Activated B cell treated with CpG ODN at 0.5 μM for 24 hours (primary cell): ENCODE data around the gene SYCE3. TPM values are rescaled to one million over a fixed set of nuclear protein-coding genes. Genes with fewer than 3 reads are reported as not detected.
"Not testable (repeated sequence)": the region's sequence is repeated elsewhere in the genome, so short reads cannot be mapped to it uniquely, and the experiment has no call there.

Source experiments
- ATAC-seq: fragments of 200-7000 bp; cut with Tn5 transposase; one replicate; pipeline ENCODE4 v1.10.0; 2021; ENCODE audit warnings: low read depth, mild to moderate bottlenecking, moderate library complexity
- CTCF ChIA-PET: fragments of 350-600 bp; sonication (Branson Sonifier 250); formaldehyde crosslinking; loops from one replicate; lab custom pipeline; 2021; ENCODE audit warnings: antibody characterized with exemption; lab: Charles Lee
- POLR2A ChIA-PET: fragments of 350-600 bp; sonication (Branson Sonifier 250); formaldehyde crosslinking; loops from one replicate; lab custom pipeline; 2021; ENCODE audit warnings: antibody characterized with exemption; lab: Charles Lee
- DNase-seq: peaks from one replicate; pipeline ENCODE4 v3.0.0; 2022
- H3K27ac Mint-ChIP-seq: one replicate; pipeline ENCODE4 v1.8.0; 2020; ENCODE audit warnings: mixed read lengths
- H3K27me3 Mint-ChIP-seq: one replicate; pipeline ENCODE4 v1.8.0; 2021; ENCODE audit warnings: mixed read lengths
- H3K36me3 Mint-ChIP-seq: one replicate; pipeline ENCODE4 v1.8.0; 2021; ENCODE audit warnings: low read depth, mixed read lengths
- H3K4me1 Mint-ChIP-seq: one replicate; pipeline ENCODE4 v1.8.0; 2021; ENCODE audit warnings: mixed read lengths
- H3K4me3 Mint-ChIP-seq: one replicate; pipeline ENCODE4 v1.8.0; 2020; ENCODE audit warnings: mild to moderate bottlenecking, mixed read lengths
- H3K9me3 Mint-ChIP-seq: one replicate; pipeline ENCODE4 v1.8.0; 2020; ENCODE audit warnings: mixed read lengths
- intact Hi-C: fragments of 100-400 bp; cut with micrococcal nuclease; formaldehyde crosslinking; loops from one replicate; pipeline ENCODE4 v1.15.1; 2024
- total RNA-seq: library from RNA; stranded (reverse); gene quantifications from 2 replicates; pipeline ENCODE4 v1.2.3, GENCODE V29; 2022
- TF ChIP-seq, protein P1 (sequence below): fragments of 200-600 bp; IDR thresholded peaks from one replicate; pipeline ENCODE4 v1.8.0; 2022; ENCODE audit warnings: antibody characterized with exemption, mild to moderate bottlenecking

SYCE3 gene
- total RNA-seq, 1 donor from 2014 or later: not detected

DNA sequence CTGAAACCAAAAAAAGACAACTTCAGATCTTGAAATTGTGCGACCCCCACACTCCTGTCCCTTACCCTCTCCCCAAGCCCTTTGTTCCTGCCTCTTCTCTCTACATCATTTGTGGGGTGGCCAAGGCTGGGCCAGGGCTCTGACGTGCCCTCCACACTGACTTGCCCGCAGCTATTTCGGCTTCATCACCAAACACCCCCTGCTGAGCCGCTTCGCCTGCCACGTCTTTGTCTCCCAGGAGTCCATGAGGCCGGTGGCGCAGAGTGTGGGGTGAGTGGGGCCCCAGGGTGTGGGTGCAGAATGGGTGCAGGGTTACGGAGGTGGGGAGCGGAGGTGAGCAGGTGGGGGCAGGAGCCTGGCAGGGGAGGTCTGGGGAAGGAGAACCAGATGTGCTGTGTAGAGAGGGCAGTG is 47.3 kb upstream of the SYCE3 start:
- H3K4me3 Mint-ChIP-seq: no peak overlapping the region

DNA sequence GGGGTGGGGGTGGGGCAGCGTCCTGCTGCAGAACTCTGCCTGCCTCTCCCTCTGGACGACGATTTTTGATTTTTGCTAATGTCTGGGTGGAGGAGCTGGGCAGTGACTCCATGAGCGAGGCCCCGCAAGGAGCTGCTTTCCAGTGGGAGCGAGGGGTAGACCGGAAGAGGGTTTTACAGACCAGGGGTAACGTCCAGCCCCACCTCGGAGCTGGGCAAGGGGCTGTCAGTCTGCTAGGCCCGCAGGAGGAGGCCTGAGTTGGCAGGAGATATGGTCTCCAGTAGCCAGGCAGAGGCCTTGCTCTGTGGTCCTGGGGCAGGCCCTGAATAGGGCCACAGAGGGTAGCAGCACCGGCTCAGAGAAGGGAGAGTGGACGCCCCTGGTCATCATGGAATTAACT is 46.9 kb upstream of the SYCE3 start:
- ChIA-PET POLR2A (no interaction called here), CTCF (no interaction called here)
- DNase-seq (no peak), ATAC-seq (no peak)
- Mint-ChIP-seq H3K27ac (no peak overlapping the region), H3K4me1 (no peaks in the 10 kb centered on the region), H3K36me3 (no peaks in the 10 kb centered on the region), H3K4me3 (no peak overlapping the region), H3K27me3 (peaks cover 42% of the 10 kb centered on the region), H3K9me3 (no peaks in the 10 kb centered on the region)
- intact Hi-C loops: no loop called here
- TF ChIP-seq, protein P1, sequence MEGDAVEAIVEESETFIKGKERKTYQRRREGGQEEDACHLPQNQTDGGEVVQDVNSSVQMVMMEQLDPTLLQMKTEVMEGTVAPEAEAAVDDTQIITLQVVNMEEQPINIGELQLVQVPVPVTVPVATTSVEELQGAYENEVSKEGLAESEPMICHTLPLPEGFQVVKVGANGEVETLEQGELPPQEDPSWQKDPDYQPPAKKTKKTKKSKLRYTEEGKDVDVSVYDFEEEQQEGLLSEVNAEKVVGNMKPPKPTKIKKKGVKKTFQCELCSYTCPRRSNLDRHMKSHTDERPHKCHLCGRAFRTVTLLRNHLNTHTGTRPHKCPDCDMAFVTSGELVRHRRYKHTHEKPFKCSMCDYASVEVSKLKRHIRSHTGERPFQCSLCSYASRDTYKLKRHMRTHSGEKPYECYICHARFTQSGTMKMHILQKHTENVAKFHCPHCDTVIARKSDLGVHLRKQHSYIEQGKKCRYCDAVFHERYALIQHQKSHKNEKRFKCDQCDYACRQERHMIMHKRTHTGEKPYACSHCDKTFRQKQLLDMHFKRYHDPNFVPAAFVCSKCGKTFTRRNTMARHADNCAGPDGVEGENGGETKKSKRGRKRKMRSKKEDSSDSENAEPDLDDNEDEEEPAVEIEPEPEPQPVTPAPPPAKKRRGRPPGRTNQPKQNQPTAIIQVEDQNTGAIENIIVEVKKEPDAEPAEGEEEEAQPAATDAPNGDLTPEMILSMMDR: no peak

More for the DNA sequence above, 47.3 kb upstream of the SYCE3 start:
- intact Hi-C loops: no loop called here
- no peaks in the 10 kb centered on the region for H3K36me3 Mint-ChIP-seq
- no peak overlapping the region for H3K27ac Mint-ChIP-seq
- no peaks in the 10 kb centered on the region for H3K9me3 Mint-ChIP-seq
- ChIA-PET POLR2A (no interaction called here), CTCF (no interaction called here)
- TF ChIP-seq, protein P1: no peak
- H3K4me1 Mint-ChIP-seq: no peaks in the 10 kb centered on the region
- DNase-seq (no peak), ATAC-seq (no peak)
- H3K27me3 Mint-ChIP-seq: peaks cover 42% of the 10 kb centered on the region

DNA sequence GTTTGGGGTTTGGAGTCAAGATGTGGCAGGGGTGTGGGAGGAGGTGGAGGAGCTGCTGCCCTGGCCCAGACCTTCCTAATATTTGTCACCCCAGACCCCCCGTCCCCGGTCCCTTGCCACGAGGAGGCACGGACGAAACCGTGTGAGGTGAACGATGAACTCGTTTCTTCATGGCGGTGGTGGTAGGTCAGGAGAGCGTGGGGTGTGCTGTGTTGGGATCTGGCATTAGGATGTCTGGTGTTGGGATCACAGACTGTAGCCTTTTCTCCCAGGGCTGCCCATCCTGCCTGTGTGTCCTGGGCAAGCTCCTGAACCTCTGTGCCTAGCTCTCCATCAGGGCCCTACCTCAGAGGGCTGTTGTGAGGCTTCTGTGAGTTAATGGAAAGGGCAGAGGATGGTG is 46.3 kb upstream of the SYCE3 start:
- Mint-ChIP-seq H3K27ac (no peak overlapping the region), H3K27me3 (peaks cover 42% of the 10 kb centered on the region), H3K4me1 (no peaks in the 10 kb centered on the region), H3K4me3 (no peak overlapping the region), H3K9me3 (no peaks in the 10 kb centered on the region), H3K36me3 (no peaks in the 10 kb centered on the region)
- TF ChIP-seq, protein P1: no peak
- ChIA-PET POLR2A (no interaction called here), CTCF (no interaction called here)
- DNase-seq (no peak), ATAC-seq (no peak)
- intact Hi-C loops: no loop called here

DNA sequence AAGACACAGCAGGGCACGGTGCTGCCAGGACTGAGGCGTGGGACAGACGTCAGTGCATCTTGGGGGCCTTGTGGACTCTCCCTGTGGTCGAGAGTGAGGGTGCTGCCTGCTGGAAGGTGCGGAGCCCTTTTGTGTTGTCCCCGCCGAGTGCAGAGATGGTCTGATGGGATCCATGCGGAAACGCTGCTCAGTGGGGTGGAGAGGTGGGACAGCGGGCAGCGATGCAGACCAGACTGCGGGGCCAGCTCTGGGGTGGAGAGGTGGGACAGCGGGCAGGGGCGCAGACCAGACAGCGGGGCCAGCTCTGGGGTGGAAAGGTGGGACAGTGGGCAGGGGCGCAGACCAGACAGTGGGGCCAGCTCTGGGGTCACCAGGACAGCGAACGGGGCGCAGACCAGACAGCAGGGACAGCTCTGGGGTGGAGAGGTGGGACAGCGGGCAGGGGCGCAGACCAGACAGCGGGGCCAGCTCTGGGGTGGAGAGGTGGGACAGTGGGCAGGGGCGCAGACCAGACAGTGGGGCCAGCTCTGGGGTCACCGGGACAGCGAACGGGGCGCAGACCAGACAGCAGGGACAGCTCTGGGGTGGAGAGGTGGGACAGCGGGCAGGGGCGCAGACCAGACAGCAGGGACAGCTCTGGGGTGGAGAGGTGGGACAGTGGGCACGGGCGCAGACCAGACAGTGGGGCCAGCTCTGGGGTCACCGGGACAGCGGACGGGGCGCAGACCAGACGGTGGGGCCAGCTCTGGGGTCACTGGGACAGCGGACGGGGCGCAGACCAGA is 45.5 kb upstream of the SYCE3 start:
- not testable (repeated sequence) for H3K4me3 Mint-ChIP-seq

DNA sequence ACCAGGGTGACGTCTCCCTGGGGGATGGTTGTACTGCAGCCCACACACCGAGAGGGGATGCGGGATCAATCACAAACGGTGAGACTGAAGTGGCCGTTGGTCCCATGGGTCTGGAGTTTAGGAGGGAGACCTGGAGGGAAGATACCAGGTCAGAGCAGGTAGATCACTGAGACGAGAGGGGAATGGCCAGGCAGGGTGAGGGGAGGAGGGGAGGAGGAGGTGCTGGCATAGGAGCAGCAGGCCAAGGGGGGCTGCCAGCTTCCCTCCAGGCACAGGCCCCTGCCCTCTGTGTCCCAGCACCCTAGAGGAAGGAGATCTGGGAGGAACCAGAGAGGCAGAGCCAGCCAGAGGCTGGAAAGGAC is 44.9 kb upstream of the SYCE3 start:
- Mint-ChIP-seq H3K27me3 (peaks cover 44% of the 10 kb centered on the region), H3K4me1 (no peaks in the 10 kb centered on the region), H3K36me3 (no peaks in the 10 kb centered on the region), H3K27ac (no peak overlapping the region), H3K9me3 (no peaks in the 10 kb centered on the region), H3K4me3 (no peak overlapping the region)
- POLR2A ChIA-PET: no interaction called here
- TF ChIP-seq, protein P1: no peak
- intact Hi-C loops: no loop called here
- DNase-seq (no peak), ATAC-seq (no peak)
- CTCF ChIA-PET: no interaction called here

More for the DNA sequence above, 45.5 kb upstream of the SYCE3 start:
- H3K36me3 Mint-ChIP-seq, POLR2A ChIA-PET, CTCF ChIA-PET, H3K9me3 Mint-ChIP-seq, H3K27ac Mint-ChIP-seq, DNase-seq, intact Hi-C loops, H3K4me1 Mint-ChIP-seq, ATAC-seq: not testable (repeated sequence)
- H3K27me3 Mint-ChIP-seq: peaks cover 40% of the 10 kb centered on the region
